A673 (cell line): Measurements from ENCODE around the gene GPS1. TPM values are rescaled to one million over a fixed set of nuclear protein-coding genes. Genes with fewer than 3 reads are reported as not detected.

ENCODE experiments used
- BruUV-seq: library from RNA; stranded (reverse); fragments of 400-500 nt; replicated peaks from 2 replicates; lab custom pipeline; 2021; lab: Mats Ljungman, UMichigan
- CTCF ChIA-PET: fragments of 300-600 bp; sonication (Branson Sonifier 250); formaldehyde crosslinking; loops from one replicate; lab custom pipeline; 2022; ENCODE audit warnings: antibody characterized with exemption; lab: Charles Lee
- POLR2A ChIA-PET: fragments of 300-600 bp; sonication (Branson Sonifier 250); formaldehyde crosslinking; loops from one replicate; lab custom pipeline; 2022; ENCODE audit warnings: antibody characterized with exemption; ENCODE audit not compliant: low non-redundant PET; lab: Charles Lee
- DNase-seq: peaks from one replicate; pipeline ENCODE4 v3.0.0-alpha.2; 2015; ENCODE audit warnings: low spot score
- H3K27ac ChIP-seq: fragments of 200-600 bp; sonication (generic); 2 replicates; pipeline ENCODE4 v1.5.1; 2016; ENCODE audit warnings: mixed run types, low read depth, mild to moderate bottlenecking, mixed read lengths, antibody characterized with exemption, low read length; ENCODE audit not compliant: poor library complexity, severe bottlenecking
- H3K27me3 ChIP-seq: fragments of 200-600 bp; sonication (generic); replicated peaks from 2 replicates; pipeline ENCODE4 v1.6.1; 2017; ENCODE audit warnings: mixed run types, low read depth, mild to moderate bottlenecking, mixed read lengths, antibody characterized with exemption, low read length; ENCODE audit not compliant: insufficient read depth, poor library complexity
- H3K36me3 ChIP-seq: fragments of 200-600 bp; sonication (generic); 2 replicates; pipeline ENCODE4 v1.6.1; 2016; ENCODE audit warnings: mixed run types, mild to moderate bottlenecking, mixed read lengths, antibody characterized with exemption, low read length; ENCODE audit not compliant: insufficient read depth, poor library complexity, severe bottlenecking
- H3K4me1 ChIP-seq: fragments of 200-600 bp; sonication (generic); 2 replicates; pipeline ENCODE4 v1.6.1; 2017; ENCODE audit warnings: mixed run types, mild to moderate bottlenecking, mixed read lengths, antibody characterized with exemption, low read length; ENCODE audit not compliant: insufficient read depth, poor library complexity, severe bottlenecking
- H3K4me3 ChIP-seq: fragments of 200-600 bp; sonication (generic); 2 replicates; pipeline ENCODE4 v1.5.1; 2016; ENCODE audit warnings: low read depth, mixed run types, mild to moderate bottlenecking, mixed read lengths, low read length; ENCODE audit not compliant: poor library complexity, severe bottlenecking
- H3K9me3 ChIP-seq: fragments of 200-600 bp; sonication (generic); 2 replicates; pipeline ENCODE4 v1.6.1; 2016; ENCODE audit warnings: mixed run types, low read depth, mild to moderate bottlenecking, mixed read lengths, antibody characterized with exemption, low read length; ENCODE audit not compliant: poor library complexity, severe bottlenecking
- CTCF ChIP-seq: fragments of 300-800, 200-600 bp; sonication (generic); conservative IDR thresholded peaks from 2 replicates; pipeline ENCODE4 v1.5.1; 2017; ENCODE audit warnings: low read depth, mild to moderate bottlenecking, antibody characterized with exemption, low read length, moderate library complexity, mixed read lengths
- EZH2 ChIP-seq: fragments of 200-600 bp; sonication (generic); IDR thresholded peaks from 2 replicates; pipeline ENCODE4 v1.6.1; 2017; ENCODE audit warnings: borderline replicate concordance, low read depth, mild to moderate bottlenecking, mixed read lengths, antibody characterized with exemption, low read length; ENCODE audit not compliant: poor library complexity, severe bottlenecking
- intact Hi-C: fragments of 100-400 bp; cut with micrococcal nuclease; formaldehyde crosslinking; loops from one replicate; pipeline ENCODE4 v1.10.0; 2022; ENCODE audit not compliant: unreplicated experiment
- total RNA-seq: library from RNA; stranded (reverse); gene quantifications from 2 replicates; pipeline ENCODE4 v1.2.3, GENCODE V29; 2021

GPS1 gene
- total RNA-seq, 1 experiment from 2014 or later = 162 TPM

- CTCF ChIA-PET = no interaction called here
- H3K36me3 ChIP-seq = no peaks in the 10 kb centered on the region
- BruUV-seq = no TSS peak
- POLR2A ChIA-PET = no interaction called here
- no peak overlapping the region for H3K27ac ChIP-seq
- TF ChIP-seq EZH2 = no peak
- TF ChIP-seq CTCF = no peak
- DNase-seq = no peak
- H3K4me1 ChIP-seq = peaks cover 11% of the 10 kb centered on the region
- no peaks in the 10 kb centered on the region for H3K27me3 ChIP-seq
- H3K9me3 ChIP-seq = no peaks in the 10 kb centered on the region
- H3K4me3 ChIP-seq = no peak overlapping the region
- intact Hi-C loops = loop anchor here (5.0 kb wide), 1 partner anchor 58 kb away; the partner anchor contains the start of gene FASN
These were observed 11.9 kb upstream of the GPS1 start for GRCh38 chr17:82039695-82040299.

GRCh38 chr17:82041144-82041814 is 10.4 kb upstream of the GPS1 start:
- CTCF ChIA-PET = interaction anchor here (0.7 kb wide), 1 partner anchor 10 kb away, joined by 4 read pairs; no protein-coding TSS in a partner anchor
- no peaks in the 10 kb centered on the region for H3K36me3 ChIP-seq
- DNase-seq = no peak
- H3K9me3 ChIP-seq = no peaks in the 10 kb centered on the region
- peaks cover 5% of the 10 kb centered on the region for H3K4me1 ChIP-seq
- TF ChIP-seq CTCF (no peak), EZH2 (no peak)
- no TSS peak for BruUV-seq
- no peaks in the 10 kb centered on the region for H3K27me3 ChIP-seq
- no peak overlapping the region for H3K4me3 ChIP-seq
- intact Hi-C loops = no loop called here
- no peak overlapping the region for H3K27ac ChIP-seq
- POLR2A ChIA-PET = no interaction called here

GRCh38 chr17:82042649-82043048 is 9.0 kb upstream of the GPS1 start:
- no peak for TF ChIP-seq EZH2
- no peak for TF ChIP-seq CTCF
- no peaks in the 10 kb centered on the region for H3K4me1 ChIP-seq
- H3K27ac ChIP-seq = no peak overlapping the region
- DNase-seq = no peak
- intact Hi-C loops = no loop called here
- no TSS peak for BruUV-seq
- no peaks in the 10 kb centered on the region for H3K27me3 ChIP-seq
- POLR2A ChIA-PET = no interaction called here
- H3K36me3 ChIP-seq = peaks cover 5% of the 10 kb centered on the region
- H3K9me3 ChIP-seq = no peaks in the 10 kb centered on the region
- CTCF ChIA-PET = no interaction called here
- H3K4me3 ChIP-seq = no peak overlapping the region
